HG03520 (cell line): ENCODE data around the gene EML4.

Source experiments
- ATAC-seq: cut with Tn5 transposase; IDR thresholded peaks from one replicate; pipeline ENCODE4 v1.9.1; 2021; ENCODE audit warnings: mild to moderate bottlenecking, moderate library complexity; ENCODE audit not compliant: unreplicated experiment

EML4 gene

GRCh38 chr2:42298996-42299754, 130.0 kb downstream of the EML4 start:
- no peak for ATAC-seq

- ATAC-seq: no peak
Measured at GRCh38 chr2:42300527-42300926, 131.4 kb downstream of the EML4 start.

GRCh38 chr2:42303252-42303651, 134.1 kb downstream of the EML4 start:
- ATAC-seq: no peak

GRCh38 chr2:42304059-42304713, 135.0 kb downstream of the EML4 start:
- ATAC-seq: no peak

- ATAC-seq: no peak
Measured at GRCh38 chr2:42307180-42307579, 138.0 kb downstream of the EML4 start.

GRCh38 chr2:42309366-42309765, 140.2 kb downstream of the EML4 start:
- no peak for ATAC-seq

- ATAC-seq: no peak
Measured at GRCh38 chr2:42310007-42310515, 140.9 kb downstream of the EML4 start.

- no peak for ATAC-seq
Measured at GRCh38 chr2:42312106-42312505, 143.0 kb downstream of the EML4 start.

- ATAC-seq: no peak
Measured at GRCh38 chr2:42314892-42315468, 145.8 kb downstream of the EML4 start.

GRCh38 chr2:42315844-42316470, 146.8 kb downstream of the EML4 start:
- no peak for ATAC-seq

- no peak for ATAC-seq
Measured at GRCh38 chr2:42316910-42317309, 147.8 kb downstream of the EML4 start.

GRCh38 chr2:42317486-42317885, 148.3 kb downstream of the EML4 start:
- no peak for ATAC-seq

GRCh38 chr2:42317945-42318344, 148.8 kb downstream of the EML4 start:
- ATAC-seq: no peak

- ATAC-seq: no peak
Measured at GRCh38 chr2:42319265-42319664, 150.1 kb downstream of the EML4 start.

GRCh38 chr2:42321452-42322064, 152.4 kb downstream of the EML4 start:
- no peak for ATAC-seq

- no peak for ATAC-seq
Measured at GRCh38 chr2:42324244-42324643, 155.1 kb downstream of the EML4 start.

- no peak for ATAC-seq
Measured at GRCh38 chr2:42324949-42325348, 155.8 kb downstream of the EML4 start.

- ATAC-seq: no peak
Measured at GRCh38 chr2:42325609-42326008, 156.5 kb downstream of the EML4 start.

- ATAC-seq: peak; percentile 57
Measured at GRCh38 chr2:42327125-42327524, 158.0 kb downstream of the EML4 start.

- ATAC-seq: no peak
Measured at GRCh38 chr2:42328148-42328833, 159.1 kb downstream of the EML4 start.
